Measurements from ENCODE around the gene TMEM25. TPM values are rescaled to one million over a fixed set of nuclear protein-coding genes. Genes with fewer than 3 reads are reported as not detected.
A peak's percentile ranks its signal among the peaks of the same experiment; 100 is the strongest.
"Not testable (repeated sequence)": the region's sequence is repeated elsewhere in the genome, so short reads cannot be mapped to it uniquely, and the experiment has no call there.

TMEM25 gene
- total and polyA plus RNA-seq, 2 donors (not counting 3 experiments of a cell fraction or from before 2014, with no cell fraction given): 18.9 to 34.6 TPM

GRCh38 chr11:118570787-118571186 lies 39.8 kb downstream of the TMEM25 start:
- Histone ChIP-seq H3K9ac (replicated peaks; ENCODE audit: extremely low read depth, insufficient read depth, low read length) (no peak overlapping the region), H3K36me3 (ENCODE audit: control insufficient read depth in 2 of 2, extremely low read depth in 1 of 2, insufficient read depth in 2 of 2, low read length in 2 of 2) (no peaks in the 10 kb centered on the region), H3K79me2 (ENCODE audit: control insufficient read depth, insufficient read depth, low read length) (peaks cover 36% of the 10 kb centered on the region), H4K20me1 (replicated peaks; ENCODE audit: control insufficient read depth, extremely low read depth, insufficient read depth, low read length) (peaks cover under 1% of the 10 kb centered on the region), H3K27ac (ENCODE audit: insufficient read depth, low read depth, low read length) (no peak overlapping the region), H3K27me3 (ENCODE audit: control insufficient read depth in 2 of 2, insufficient read depth in 2 of 2, low read length in 2 of 2) (no peaks in the 10 kb centered on the region), H3K4me1 (ENCODE audit: control insufficient read depth, extremely low read depth, insufficient read depth, low read length) (peaks cover 19% of the 10 kb centered on the region), H3K4me2 (ENCODE audit: insufficient read depth, low read length) (no peak overlapping the region), H3K9me3 (replicated peaks; ENCODE audit: control insufficient read depth, insufficient read depth, low read length) (no peaks in the 10 kb centered on the region), H3K4me3 (replicated peaks in 1 of 3; ENCODE audit: insufficient read depth in 1 of 3, low read depth in 1 of 3, low read length in 3 of 3) (no peak overlapping the region), H2AFZ (ENCODE audit: low read depth, low read length) (no peak overlapping the region), H3K9me1 (replicated peaks; ENCODE audit: control insufficient read depth, extremely low read depth, insufficient read depth, low read length) (no peaks in the 10 kb centered on the region)
- dilution Hi-C loops (cut with MboI; ENCODE audit: extremely low pct_ligation_motif_present, low sequenced_read_pairs): no loop called here
- FAIRE-seq: no peak
- TF ChIP-seq EZH2 (IDR thresholded peaks at IDR 0.05; ENCODE audit: borderline replicate concordance, low read depth, low read length, severe bottlenecking): no peak
- no peak for DNase-seq (ENCODE audit: low read depth, low spot score)
- ChIA-PET CTCF (interaction anchor here (0.7 kb wide), 1 partner anchor 8 kb away, joined by 3 read pairs; no protein-coding TSS in a partner anchor), POLR2A (no interaction called here)
- intact Hi-C loops (cut with micrococcal nuclease): no loop called here
- no TSS peak for BruUV-seq (replicated peaks)

- H3K79me2 ChIP-seq (ENCODE audit: control insufficient read depth, insufficient read depth, low read length): peaks cover 44% of the 10 kb centered on the region
- peaks cover 19% of the 10 kb centered on the region for H3K4me1 ChIP-seq (ENCODE audit: control insufficient read depth, extremely low read depth, insufficient read depth, low read length)
- DNase-seq (ENCODE audit: low read depth, low spot score): peak; percentile 30
- FAIRE-seq; BruUV-seq (replicated peaks); H3K9me3 ChIP-seq (replicated peaks; ENCODE audit: control insufficient read depth, insufficient read depth, low read length); H4K20me1 ChIP-seq (replicated peaks; ENCODE audit: control insufficient read depth, extremely low read depth, insufficient read depth, low read length); H3K9me1 ChIP-seq (replicated peaks; ENCODE audit: control insufficient read depth, extremely low read depth, insufficient read depth, low read length); H3K36me3 ChIP-seq (ENCODE audit: control insufficient read depth in 2 of 2, extremely low read depth in 1 of 2, insufficient read depth in 2 of 2, low read length in 2 of 2); dilution Hi-C loops (cut with MboI; ENCODE audit: extremely low pct_ligation_motif_present, low sequenced_read_pairs); CTCF ChIA-PET; H3K27me3 ChIP-seq (ENCODE audit: control insufficient read depth in 2 of 2, insufficient read depth in 2 of 2, low read length in 2 of 2): not testable (repeated sequence)
- POLR2A ChIA-PET: interaction anchor here (0.9 kb wide), 1 partner anchor 49 kb away, joined by 4 read pairs; no protein-coding TSS in a partner anchor
- peak overlapping the region; percentile 76 for H3K4me2 ChIP-seq (ENCODE audit: insufficient read depth, low read length)
- peak overlapping the region; percentile 60 for H3K27ac ChIP-seq (ENCODE audit: insufficient read depth, low read depth, low read length)
- peak overlapping the region; percentile 36 to 99 (median 90) for H3K4me3 ChIP-seq (replicated peaks in 1 of 3; ENCODE audit: insufficient read depth in 1 of 3, low read depth in 1 of 3, low read length in 3 of 3)
- peak overlapping the region; percentile 99 for H3K9ac ChIP-seq (replicated peaks; ENCODE audit: extremely low read depth, insufficient read depth, low read length)
- peak overlapping the region; percentile 77 for H2AFZ ChIP-seq (ENCODE audit: low read depth, low read length)
- intact Hi-C loops (cut with micrococcal nuclease): loop anchor here (1.0 to 2.0 kb wide), 2 partner anchors 41 to 171 kb away; partner anchors contain the start of gene ATP5MG
Measured at GRCh38 chr11:118571701-118572060, 40.7 kb downstream of the TMEM25 start.

Measured in endothelial cell of umbilical vein (primary cell).